Measurements from ENCODE around the gene TBX15.
A peak's percentile ranks its signal among the peaks of the same experiment; 100 is the strongest.
"Not testable (repeated sequence)": the region's sequence is repeated elsewhere in the genome, so short reads cannot be mapped to it uniquely, and the experiment has no call there.

The TBX15 gene

DNA sequence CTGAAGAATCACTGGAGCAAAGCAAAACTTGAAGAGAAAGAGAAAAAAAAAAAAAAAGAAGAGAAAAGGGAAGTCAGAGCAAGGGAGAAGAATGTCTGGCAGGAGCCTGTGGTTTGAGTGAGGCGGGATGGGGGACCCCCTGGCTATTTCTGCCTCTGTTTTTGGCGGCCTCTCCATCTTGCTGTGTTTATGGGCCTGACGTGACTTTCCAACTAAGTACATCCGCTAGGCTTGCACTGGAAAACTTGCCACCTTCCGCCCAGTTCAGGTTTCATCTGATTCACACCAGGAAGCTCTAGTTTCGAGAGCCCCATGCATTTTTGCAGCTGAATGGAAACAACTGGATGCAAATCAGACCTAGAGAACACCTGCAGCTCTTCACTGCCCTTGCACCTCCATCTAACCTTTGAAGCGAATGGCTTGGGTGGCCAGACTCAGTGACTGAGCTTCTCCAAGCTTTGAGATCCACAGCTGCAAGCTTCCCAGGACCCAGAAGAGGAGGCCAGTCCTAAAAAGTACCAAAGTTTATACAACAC is 28.0 kb downstream of the TBX15 start:
- Histone ChIP-seq H2AFZ (ENCODE audit: low read depth, low read length) (no peak overlapping the region), H3K9me3 (ENCODE audit: insufficient read depth, low read length) (no peaks in the 10 kb centered on the region), H3K79me2 (ENCODE audit: low read length) (no peaks in the 10 kb centered on the region), H3K27ac (ENCODE audit: low read length) (no peak overlapping the region), H3K9ac (ENCODE audit: low read length) (no peak overlapping the region), H4K20me1 (ENCODE audit: insufficient read depth, low read length) (no peaks in the 10 kb centered on the region), H3K4me3 (ENCODE audit: low read length) (peak overlapping the region; percentile 40; the same call in 1 of the 2 replicates), H3K4me1 (ENCODE audit: low read length) (peaks cover 19% of the 10 kb centered on the region), H3K27me3 (ENCODE audit: low read depth, low read length) (no peaks in the 10 kb centered on the region), H3K4me2 (ENCODE audit: low read length) (peak overlapping the region; percentile 70), H3K36me3 (replicated peaks; ENCODE audit: low read depth, low read length) (no peaks in the 10 kb centered on the region)
- TF ChIP-seq, protein P1, sequence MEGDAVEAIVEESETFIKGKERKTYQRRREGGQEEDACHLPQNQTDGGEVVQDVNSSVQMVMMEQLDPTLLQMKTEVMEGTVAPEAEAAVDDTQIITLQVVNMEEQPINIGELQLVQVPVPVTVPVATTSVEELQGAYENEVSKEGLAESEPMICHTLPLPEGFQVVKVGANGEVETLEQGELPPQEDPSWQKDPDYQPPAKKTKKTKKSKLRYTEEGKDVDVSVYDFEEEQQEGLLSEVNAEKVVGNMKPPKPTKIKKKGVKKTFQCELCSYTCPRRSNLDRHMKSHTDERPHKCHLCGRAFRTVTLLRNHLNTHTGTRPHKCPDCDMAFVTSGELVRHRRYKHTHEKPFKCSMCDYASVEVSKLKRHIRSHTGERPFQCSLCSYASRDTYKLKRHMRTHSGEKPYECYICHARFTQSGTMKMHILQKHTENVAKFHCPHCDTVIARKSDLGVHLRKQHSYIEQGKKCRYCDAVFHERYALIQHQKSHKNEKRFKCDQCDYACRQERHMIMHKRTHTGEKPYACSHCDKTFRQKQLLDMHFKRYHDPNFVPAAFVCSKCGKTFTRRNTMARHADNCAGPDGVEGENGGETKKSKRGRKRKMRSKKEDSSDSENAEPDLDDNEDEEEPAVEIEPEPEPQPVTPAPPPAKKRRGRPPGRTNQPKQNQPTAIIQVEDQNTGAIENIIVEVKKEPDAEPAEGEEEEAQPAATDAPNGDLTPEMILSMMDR (IDR thresholded peaks at IDR 0.05; ENCODE audit: low read depth, low read length), result no peak
- TF ChIP-seq EZH2phosphoT487 (IDR thresholded peaks at IDR 0.05; ENCODE audit: low read depth), result no peak

DNA sequence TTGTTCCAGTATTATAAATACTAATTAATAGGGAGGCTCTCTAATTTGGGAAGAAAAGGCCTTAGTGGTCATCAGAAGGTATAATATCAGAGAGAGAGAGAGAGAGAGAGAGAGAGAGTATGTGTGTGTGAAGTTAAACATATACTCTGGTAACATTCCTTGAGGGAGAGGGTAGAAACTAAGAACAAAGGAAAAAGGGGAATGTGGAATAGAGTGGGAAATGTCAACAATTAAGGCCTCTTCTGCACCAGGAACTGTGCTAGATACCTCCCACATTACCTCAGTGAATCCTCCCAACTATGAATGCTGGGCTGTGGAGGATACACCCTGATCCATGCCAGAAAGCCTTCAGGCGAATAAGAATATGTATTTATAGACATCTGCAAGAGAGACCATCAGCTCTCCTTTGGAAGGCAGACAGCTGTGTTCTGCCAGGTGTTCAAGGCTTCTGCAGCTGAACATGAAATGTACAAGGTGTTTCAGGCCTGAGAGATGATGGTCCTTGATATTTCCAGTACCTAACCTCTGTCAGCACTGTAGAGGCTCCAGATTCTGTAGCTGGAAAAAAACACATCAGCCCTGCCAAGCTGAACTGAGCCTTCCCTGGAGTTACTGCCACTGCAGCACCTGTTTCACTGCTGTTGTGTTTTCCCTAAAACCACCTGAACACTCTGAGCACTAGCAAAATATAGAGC is 29.1 kb downstream of the TBX15 start:
- Histone ChIP-seq H3K4me2 (ENCODE audit: low read length) (peak overlapping the region; percentile 70), H3K9me3 (ENCODE audit: insufficient read depth, low read length) (no peaks in the 10 kb centered on the region), H3K4me1 (ENCODE audit: low read length) (peaks cover 19% of the 10 kb centered on the region), H3K79me2 (ENCODE audit: low read length) (no peaks in the 10 kb centered on the region), H3K27me3 (ENCODE audit: low read depth, low read length) (no peaks in the 10 kb centered on the region), H4K20me1 (ENCODE audit: insufficient read depth, low read length) (no peaks in the 10 kb centered on the region), H3K27ac (ENCODE audit: low read length) (no peak overlapping the region), H3K4me3 (ENCODE audit: low read length) (no peak overlapping the region), H2AFZ (ENCODE audit: low read depth, low read length) (no peak overlapping the region), H3K9ac (ENCODE audit: low read length) (no peak overlapping the region), H3K36me3 (replicated peaks; ENCODE audit: low read depth, low read length) (no peaks in the 10 kb centered on the region)
- TF ChIP-seq, protein P1 (IDR thresholded peaks at IDR 0.05; ENCODE audit: low read depth, low read length), result no peak
- TF ChIP-seq EZH2phosphoT487 (IDR thresholded peaks at IDR 0.05; ENCODE audit: low read depth), result no peak

DNA sequence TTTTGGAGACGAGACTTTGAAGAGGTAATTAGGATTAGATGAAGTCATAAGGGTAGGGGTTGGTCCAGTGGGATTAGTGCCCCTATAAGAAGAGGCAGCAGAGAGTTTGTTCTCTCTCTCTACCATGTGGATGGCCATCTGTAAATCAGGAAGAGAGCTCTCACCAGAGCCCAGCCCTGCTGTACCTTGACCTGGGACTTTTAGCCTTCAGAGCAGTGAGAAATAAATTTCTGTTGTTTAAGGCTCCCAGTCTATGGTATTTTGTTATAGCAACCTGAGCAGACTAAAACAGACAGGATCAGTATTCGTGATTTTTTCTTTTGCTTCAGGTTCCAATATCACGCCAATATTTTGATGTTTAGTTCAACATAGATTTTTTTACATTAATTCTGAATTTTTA is 30.0 kb downstream of the TBX15 start:
- Histone ChIP-seq H3K4me1 (ENCODE audit: low read length) (peaks cover 19% of the 10 kb centered on the region), H3K4me2 (ENCODE audit: low read length) (no peak overlapping the region), H4K20me1 (ENCODE audit: insufficient read depth, low read length) (no peaks in the 10 kb centered on the region), H2AFZ (ENCODE audit: low read depth, low read length) (no peak overlapping the region), H3K36me3 (replicated peaks; ENCODE audit: low read depth, low read length) (no peaks in the 10 kb centered on the region), H3K9ac (ENCODE audit: low read length) (no peak overlapping the region), H3K79me2 (ENCODE audit: low read length) (no peaks in the 10 kb centered on the region), H3K4me3 (ENCODE audit: low read length) (no peak overlapping the region), H3K27ac (ENCODE audit: low read length) (no peak overlapping the region), H3K9me3 (ENCODE audit: insufficient read depth, low read length) (no peaks in the 10 kb centered on the region), H3K27me3 (ENCODE audit: low read depth, low read length) (no peaks in the 10 kb centered on the region)
- TF ChIP-seq EZH2phosphoT487 (IDR thresholded peaks at IDR 0.05; ENCODE audit: low read depth), result no peak
- TF ChIP-seq, protein P1 (IDR thresholded peaks at IDR 0.05; ENCODE audit: low read depth, low read length), result no peak

DNA sequence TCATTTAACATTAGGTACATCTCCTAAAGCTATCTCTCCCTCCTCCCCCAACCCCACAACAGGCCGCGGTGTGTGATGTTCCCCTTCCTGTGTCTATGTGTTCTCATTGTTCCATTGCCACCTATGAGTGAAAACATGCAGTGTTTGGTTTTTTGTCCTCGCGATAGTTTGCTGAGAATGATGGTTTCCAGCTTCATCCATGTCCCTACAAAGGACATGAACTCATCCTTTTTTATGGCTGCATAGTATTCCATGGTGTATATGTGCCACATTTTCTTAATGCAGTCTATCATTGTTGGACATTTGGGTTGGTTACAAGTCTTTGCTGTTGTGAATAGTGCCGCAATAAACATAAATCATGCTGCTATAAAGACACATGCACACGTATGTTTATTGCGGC is 30.6 kb downstream of the TBX15 start:
- not testable (repeated sequence) for H3K79me2 ChIP-seq (ENCODE audit: low read length); H3K9ac ChIP-seq (ENCODE audit: low read length); H3K4me3 ChIP-seq (ENCODE audit: low read length); H3K9me3 ChIP-seq (ENCODE audit: insufficient read depth, low read length); H4K20me1 ChIP-seq (ENCODE audit: insufficient read depth, low read length); H3K27ac ChIP-seq (ENCODE audit: low read length); H3K36me3 ChIP-seq (replicated peaks; ENCODE audit: low read depth, low read length); H2AFZ ChIP-seq (ENCODE audit: low read depth, low read length); H3K4me2 ChIP-seq (ENCODE audit: low read length); H3K27me3 ChIP-seq (ENCODE audit: low read depth, low read length)
- H3K4me1 ChIP-seq (ENCODE audit: low read length), result peaks cover 19% of the 10 kb centered on the region

All from OCI-LY3 (cell line).